NT2/D1 (cell line): ENCODE data around the gene RAB31.

Source experiments
- SUZ12 ChIP-seq: IDR thresholded peaks from 2 replicates; pipeline ENCODE4 v1.6.1; 2011; ENCODE audit not compliant: insufficient read length, insufficient read depth; ENCODE audit errors: extremely low read depth
- YY1 ChIP-seq: IDR thresholded peaks from 2 replicates; pipeline ENCODE4 v1.6.1; 2011; ENCODE audit not compliant: insufficient read length, insufficient read depth
- ZNF274 ChIP-seq: IDR thresholded peaks from 2 replicates; pipeline ENCODE4 v1.6.1; 2011; ENCODE audit warnings: mild to moderate bottlenecking, low read depth, low read length

- no peak for TF ChIP-seq YY1
- TF ChIP-seq ZNF274, result no peak
- no peak for TF ChIP-seq SUZ12
Observed at GRCh38 chr18:9690418-9691188, 17.5 kb upstream of the RAB31 start.
